IMR-90 (cell line): ENCODE results near the gene STX19. TPM values are rescaled to one million over a fixed set of nuclear protein-coding genes. Genes with fewer than 3 reads are reported as not detected.

Experiments used
- ATAC-seq: fragments of 200-7000 bp; cut with Tn5 transposase; 2 replicates; pipeline ENCODE4 v1.9.1; 2020; ENCODE audit warnings: low read depth, mild to moderate bottlenecking, moderate library complexity
- BruUV-seq: library from RNA; stranded (reverse); fragments of 400-500 nt; replicated peaks from 2 replicates; lab custom pipeline; 2021; lab: Mats Ljungman, UMichigan
- CTCF ChIA-PET: fragments of 300-600 bp; formaldehyde crosslinking; extraction: SDS; loops from one replicate; lab custom pipeline; 2021; ENCODE audit warnings: antibody characterized with exemption; lab: Yijun Ruan, JAX
- POLR2A ChIA-PET: fragments of 300-600 bp; sonication (Branson Sonifier 250); formaldehyde crosslinking; loops from one replicate; lab custom pipeline; 2022; ENCODE audit warnings: antibody characterized with exemption; ENCODE audit not compliant: unreplicated experiment; lab: Charles Lee
- DNase-seq: peaks from one replicate; pipeline ENCODE4 v3.0.0; 2013
- H2AFZ ChIP-seq: replicated peaks from 2 replicates; pipeline ENCODE3; 2013; ENCODE audit warnings: low read length, mild to moderate bottlenecking; ENCODE audit not compliant: poor library complexity
- H2AK5ac ChIP-seq: 2 replicates; pipeline ENCODE4 v1.6.1; 2013; ENCODE audit warnings: low read depth, low read length, inconsistent platforms
- H2AK9ac ChIP-seq: replicated peaks from 2 replicates; pipeline ENCODE3; 2013; ENCODE audit warnings: mild to moderate bottlenecking, low read depth, low read length, moderate library complexity; ENCODE audit not compliant: poor library complexity
- H2BK120ac ChIP-seq: 2 replicates; pipeline ENCODE4 v1.6.1; 2013; ENCODE audit warnings: low read depth, low read length, inconsistent platforms
- H2BK15ac ChIP-seq: 3 replicates; pipeline ENCODE4 v1.6.1; 2013; ENCODE audit warnings: low read depth, low read length, inconsistent platforms
- H2BK20ac ChIP-seq: 2 replicates; pipeline ENCODE4 v1.6.1; 2013; ENCODE audit warnings: low read depth, mild to moderate bottlenecking, inconsistent platforms, low read length, moderate library complexity
- H2BK5ac ChIP-seq: 2 replicates; pipeline ENCODE4 v1.6.1; 2013; ENCODE audit warnings: mild to moderate bottlenecking, low read depth, low read length, inconsistent platforms; ENCODE audit not compliant: poor library complexity, severe bottlenecking
- H3K14ac ChIP-seq: replicated peaks from 2 replicates; pipeline ENCODE4 v1.6.1; 2013; ENCODE audit warnings: low read depth, low read length, inconsistent platforms
- H3K18ac ChIP-seq: 2 replicates; pipeline ENCODE4 v1.6.1; 2013; ENCODE audit warnings: low read depth, low read length, control low read depth
- H3K23ac ChIP-seq: 2 replicates; pipeline ENCODE4 v1.6.1; 2013; ENCODE audit warnings: low read depth, low read length, inconsistent platforms
- H3K27ac ChIP-seq: 2 replicates; pipeline ENCODE4 v1.5.1; 2013; ENCODE audit warnings: mild to moderate bottlenecking, control low read depth, low read length; ENCODE audit not compliant: insufficient read depth
- H3K27me3 ChIP-seq: 2 replicates; pipeline ENCODE4 v1.6.1; 2013; ENCODE audit warnings: low read length; ENCODE audit not compliant: control insufficient read depth, insufficient read depth
- H3K36me3 ChIP-seq: 2 replicates; pipeline ENCODE4 v1.6.1; 2013; ENCODE audit warnings: low read length, mixed read lengths; ENCODE audit not compliant: control insufficient read depth, insufficient read depth
- H3K4ac ChIP-seq: 2 replicates; pipeline ENCODE4 v1.6.1; 2013; ENCODE audit warnings: low read depth, low read length, inconsistent platforms
- H3K4me1 ChIP-seq: 2 replicates; pipeline ENCODE4 v1.6.1; 2013; ENCODE audit warnings: low read length, mixed read lengths; ENCODE audit not compliant: control insufficient read depth, insufficient read depth
- H3K4me2 ChIP-seq: 2 replicates; pipeline ENCODE4 v1.6.1; 2013; ENCODE audit warnings: low read depth, mild to moderate bottlenecking, control low read depth, low read length, moderate library complexity
- H3K4me3 ChIP-seq: 2 replicates; pipeline ENCODE4 v1.5.1; 2013; ENCODE audit warnings: low read depth, mild to moderate bottlenecking, control low read depth, low read length, moderate library complexity; ENCODE audit not compliant: insufficient read depth
- H3K56ac ChIP-seq: 2 replicates; pipeline ENCODE4 v1.6.1; 2013; ENCODE audit warnings: low read length, inconsistent platforms; ENCODE audit not compliant: insufficient read depth; ENCODE audit errors: extremely low read depth
- H3K79me1 ChIP-seq, 2 experiments: 2 replicates each; pipeline ENCODE4 v1.6.1; 2013; ENCODE audit warnings: low read length in 2 of 2, inconsistent platforms in 1 of 2, low read depth in 1 of 2
- H3K9ac ChIP-seq: 2 replicates; pipeline ENCODE4 v1.6.1; 2013; ENCODE audit warnings: low read depth, low read length, control low read depth
- H3K9me1 ChIP-seq: 2 replicates; pipeline ENCODE4 v1.6.1; 2013; ENCODE audit warnings: low read length, inconsistent platforms; ENCODE audit not compliant: insufficient read depth
- H3K9me3 ChIP-seq: 2 replicates; pipeline ENCODE4 v1.6.1; 2013; ENCODE audit warnings: low read length; ENCODE audit not compliant: control insufficient read depth, insufficient read depth
- H4K20me1 ChIP-seq: 2 replicates; pipeline ENCODE4 v1.6.1; 2013; ENCODE audit warnings: low read length, inconsistent platforms; ENCODE audit not compliant: insufficient read depth
- H4K5ac ChIP-seq: 2 replicates; pipeline ENCODE4 v1.6.1; 2013; ENCODE audit warnings: mild to moderate bottlenecking, low read depth, low read length, control low read depth
- H4K8ac ChIP-seq, 2 experiments: 2 replicates each; pipeline ENCODE4 v1.6.1; 2013; ENCODE audit warnings: low read depth in 2 of 2, low read length in 2 of 2, control low read depth in 1 of 2, inconsistent platforms in 1 of 2
- H4K91ac ChIP-seq: 2 replicates; pipeline ENCODE4 v1.6.1; 2013; ENCODE audit warnings: low read depth, low read length, inconsistent platforms; ENCODE audit not compliant: insufficient read depth
- BHLHE40 ChIP-seq: fragments of 150-350 bp; IDR thresholded peaks from 2 replicates; pipeline ENCODE4 v1.6.1; 2016; ENCODE audit warnings: mild to moderate bottlenecking, low read depth, low read length
- CEBPB ChIP-seq: IDR thresholded peaks from 2 replicates; pipeline ENCODE4 v1.6.1; 2012; ENCODE audit warnings: low read depth, low read length, improper control_type of control experiment
- CHD1 ChIP-seq: IDR thresholded peaks from 2 replicates; pipeline ENCODE4 v1.6.1; 2012; ENCODE audit warnings: low read depth, low read length, improper control_type of control experiment
- MAFK ChIP-seq: IDR thresholded peaks from 2 replicates; pipeline ENCODE4 v1.6.1; 2012; ENCODE audit warnings: low read depth, low read length, improper control_type of control experiment
- MXI1 ChIP-seq: IDR thresholded peaks from 2 replicates; pipeline ENCODE4 v1.6.1; 2012; ENCODE audit warnings: low read depth, mild to moderate bottlenecking, low read length, moderate library complexity, borderline replicate concordance
- RCOR1 ChIP-seq: IDR thresholded peaks from 2 replicates; pipeline ENCODE4 v1.6.1; 2012; ENCODE audit warnings: mild to moderate bottlenecking, low read length, improper control_type of control experiment; ENCODE audit not compliant: insufficient replicate concordance
- WGBS, 2 experiments: methylation state at CpG; one replicate each; pipeline versions ENCODE4 v1.1.5 to v1.1.7; 2013; ENCODE audit warnings: missing lambda C conversion rate in 2 of 2; ENCODE audit not compliant: insufficient read length in 1 of 2; ENCODE audit errors: extremely low coverage in 2 of 2; 5-methylcytosine and 5-hydroxymethylcytosine counted together
- dilution Hi-C: fragments of 300-500 bp; cut with HindIII; formaldehyde crosslinking; loops from one replicate; pipeline ENCODE4 v1.14.3; 2018; ENCODE audit warnings: low sequenced_read_pairs; ENCODE audit not compliant: unreplicated experiment
- in situ Hi-C: fragments of 300-500 bp; cut with MboI; formaldehyde crosslinking; loops from 3 replicates; pipeline ENCODE4 v1.14.3; 2019; ENCODE audit warnings: low sequenced_read_pairs, inconsistent platforms, mixed read lengths
- intact Hi-C: fragments of 100-400 bp; cut with micrococcal nuclease; formaldehyde crosslinking; loops from 2 replicates; pipeline ENCODE4 v1.10.0; 2022
- polyA plus RNA-seq, 3 experiments: library from polyadenylated mRNA; depleted of rRNA; stranded (reverse); fragments of >200 nt; gene quantifications; 2 replicates each; pipeline ENCODE4 v1.2.3, GENCODE V29; 2012; ENCODE audit warnings: low replicate concordance in 1 of 3
- total RNA-seq: library from RNA; depleted of rRNA; stranded (reverse); fragments of >200 nt; gene quantifications from 2 replicates; pipeline ENCODE4 v1.2.3, GENCODE V29; 2012

The STX19 gene
- total and polyA plus RNA-seq, 2 of the 4 experiments (the other 2 are of a cell fraction): not detected

DNA sequence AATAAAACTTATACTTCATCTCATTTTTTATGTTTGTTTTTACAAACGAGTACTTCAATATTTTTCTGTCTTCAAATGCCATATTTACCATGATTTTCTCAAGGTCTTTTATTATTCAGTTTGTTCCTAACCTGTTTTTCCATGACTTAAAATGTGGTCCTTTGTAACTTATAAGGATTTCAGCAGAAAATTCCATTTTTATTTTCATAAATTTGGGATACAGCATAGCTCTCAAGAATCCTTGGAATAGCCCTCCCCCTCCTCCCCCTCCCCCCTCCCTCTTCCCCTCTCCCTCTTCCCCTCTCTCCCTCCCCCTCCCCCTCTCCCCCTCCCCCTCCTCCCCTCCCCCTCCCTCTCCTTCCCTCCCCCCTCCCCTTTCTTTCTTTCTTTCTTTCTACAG, 14.9 kb upstream of the STX19 start:
- H2BK5ac ChIP-seq: no peak overlapping the region
- intact Hi-C loops (no loop called here), in situ Hi-C loops (no loop called here), dilution Hi-C loops (no loop called here)
- H3K4me2 ChIP-seq: no peak overlapping the region
- TF ChIP-seq BHLHE40: no peak
- no peak for TF ChIP-seq RCOR1
- TF ChIP-seq MXI1: no peak
- no peak for TF ChIP-seq CHD1
- TF ChIP-seq CEBPB: no peak
- TF ChIP-seq MAFK: no peak
- ChIA-PET CTCF (no interaction called here), POLR2A (no interaction called here)
- no peaks in the 10 kb centered on the region for H3K79me1 ChIP-seq
- no peak overlapping the region for H3K56ac ChIP-seq
- H3K27ac ChIP-seq: no peak overlapping the region
- no peaks in the 10 kb centered on the region for H4K20me1 ChIP-seq
- H2BK15ac ChIP-seq: no peak overlapping the region
- H2AFZ ChIP-seq: no peak overlapping the region
- H3K4ac ChIP-seq: no peak overlapping the region
- DNase-seq: no peak
- H3K14ac ChIP-seq: no peak overlapping the region
- H3K18ac ChIP-seq: no peak overlapping the region
- no CpG with 5 or more reads among the region's 1 CpG for WGBS, 2 experiments
- BruUV-seq: no TSS peak
- no peak overlapping the region for H3K9ac ChIP-seq
- no peak overlapping the region for H2BK20ac ChIP-seq
- no peak overlapping the region for H4K8ac ChIP-seq
- H3K27me3 ChIP-seq: no peaks in the 10 kb centered on the region
- H3K23ac ChIP-seq: no peak overlapping the region
- H3K4me3 ChIP-seq: no peak overlapping the region
- H2BK120ac ChIP-seq: no peak overlapping the region
- peaks cover 5% of the 10 kb centered on the region; the same call in 1 of the 2 replicates for H3K36me3 ChIP-seq
- no peak overlapping the region for H2AK5ac ChIP-seq
- H3K4me1 ChIP-seq: no peaks in the 10 kb centered on the region
- no peaks in the 10 kb centered on the region for H3K9me1 ChIP-seq
- no peak overlapping the region for H4K91ac ChIP-seq
- H4K5ac ChIP-seq: no peak overlapping the region
- H2AK9ac ChIP-seq: no peak overlapping the region
- no peaks in the 10 kb centered on the region for H3K9me3 ChIP-seq
- ATAC-seq: no peak
